Stimulated activated CD4-positive, alpha-beta T cell treated with anti-CD3 and anti-CD28 coated beads, Interleukin-4, amount 100 ng/mL, for 48 hours (primary cell): Measurements from ENCODE around the gene PROSER2.

Experiments used
- DNase-seq, 2 donors: peaks; one replicate each; pipeline ENCODE4 v3.0.0-alpha.2; 2020; ENCODE audit warnings: low read depth in 2 of 2

The PROSER2 gene

GRCh38 chr10:11906714-11907113 is 83.6 kb downstream of the PROSER2 start:
- no peak for DNase-seq

DNA sequence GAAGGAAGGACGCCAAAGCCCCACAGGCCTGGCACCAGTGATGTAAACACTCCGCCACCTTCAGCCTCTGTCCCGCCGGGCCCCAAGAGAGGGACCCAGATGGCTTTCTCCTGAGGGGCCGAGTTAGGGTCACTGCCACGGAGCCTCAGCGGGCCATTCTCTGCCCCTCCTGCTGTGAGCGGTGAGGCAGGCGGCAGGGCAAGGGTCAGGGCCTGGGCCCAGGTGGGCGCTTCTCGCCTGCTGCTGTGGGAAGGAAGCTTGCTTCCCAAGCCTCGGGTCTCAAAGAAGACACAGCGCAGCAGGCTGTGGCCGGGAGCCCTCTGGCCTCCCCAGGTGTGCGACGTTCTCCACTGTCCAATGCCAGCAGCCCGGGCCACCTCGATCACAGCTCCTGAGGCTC is 84.8 kb downstream of the PROSER2 start:
- DNase-seq: no peak

- no peak for DNase-seq
Observed at GRCh38 chr10:11908536-11908935, 85.4 kb downstream of the PROSER2 start.

DNA sequence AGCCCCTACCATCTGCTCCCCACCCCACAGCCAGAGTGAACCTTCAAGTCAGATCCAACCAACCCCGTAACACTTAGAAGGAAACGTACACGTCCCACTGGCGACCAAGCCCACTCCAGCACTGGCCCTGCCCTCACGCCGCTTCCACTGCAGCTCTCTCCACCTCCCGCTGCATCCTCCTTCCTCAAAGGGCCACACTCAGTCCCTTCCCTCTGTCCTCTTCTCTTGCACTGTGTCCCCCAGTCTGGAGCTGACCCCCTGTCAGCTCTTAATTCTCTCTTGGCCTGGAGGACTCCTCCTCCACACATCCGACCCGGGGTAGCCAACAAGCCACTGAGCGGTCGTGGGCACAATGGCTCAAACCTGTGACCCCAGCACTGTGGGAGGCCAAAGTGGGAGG is 85.8 kb downstream of the PROSER2 start:
- DNase-seq: no peak

GRCh38 chr10:11909618-11910017 is 86.5 kb downstream of the PROSER2 start:
- DNase-seq: no peak

GRCh38 chr10:11910102-11910501 is 86.9 kb downstream of the PROSER2 start:
- DNase-seq: no peak

- DNase-seq: no peak
Observed at GRCh38 chr10:11913079-11913641, 90.0 kb downstream of the PROSER2 start.

DNA sequence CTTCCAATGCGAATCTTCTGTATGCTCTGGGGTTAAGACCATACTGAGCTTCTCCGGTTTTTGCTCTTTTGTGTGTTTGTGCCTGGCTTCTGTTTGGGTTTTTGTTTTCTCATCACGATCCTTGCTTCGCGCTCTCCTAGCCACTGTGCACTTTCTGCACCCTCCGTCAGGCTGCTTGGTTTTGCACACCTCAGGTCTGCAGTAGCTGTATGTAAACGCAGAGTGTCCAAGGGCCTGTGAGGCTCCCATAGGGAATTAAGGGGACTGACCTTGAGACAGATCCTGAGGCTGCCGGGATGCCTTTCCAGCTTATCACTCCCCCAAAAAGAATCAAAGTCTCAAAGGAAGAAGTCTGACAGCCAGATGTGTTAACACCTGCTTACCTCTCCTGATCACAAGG is 95.2 kb downstream of the PROSER2 start:
- DNase-seq: no peak

- no peak for DNase-seq
Observed at GRCh38 chr10:11919271-11919670, 96.1 kb downstream of the PROSER2 start.
